GM20000 (cell line): ENCODE results near the gene SLC26A2.

ENCODE experiments used
- DNase-seq: peaks from one replicate; pipeline ENCODE4 v3.0.0; 2012; ENCODE audit warnings: low spot score
- CTCF ChIP-seq: IDR thresholded peaks from 2 replicates; pipeline ENCODE4 v1.5.1; 2012; ENCODE audit warnings: mild to moderate bottlenecking, control low read depth; ENCODE audit errors: extremely low read depth, missing control alignments

The SLC26A2 gene

GRCh38 chr5:149993471-149993870 is 32.9 kb downstream of the SLC26A2 start:
- no peak for DNase-seq
- TF ChIP-seq CTCF: no peak

- no peak for TF ChIP-seq CTCF
- no peak for DNase-seq
Measured at GRCh38 chr5:149995385-149996204, 35.0 kb downstream of the SLC26A2 start.

- TF ChIP-seq CTCF: no peak
- no peak for DNase-seq
Measured at GRCh38 chr5:149996205-149996890, 35.8 kb downstream of the SLC26A2 start.

GRCh38 chr5:149998281-149998680 is 37.7 kb downstream of the SLC26A2 start:
- no peak for DNase-seq
- no peak for TF ChIP-seq CTCF

GRCh38 chr5:149999359-149999758 is 38.8 kb downstream of the SLC26A2 start:
- DNase-seq: no peak
- TF ChIP-seq CTCF: no peak

GRCh38 chr5:149999866-150000255 is 39.3 kb downstream of the SLC26A2 start:
- no peak for TF ChIP-seq CTCF
- no peak for DNase-seq

GRCh38 chr5:150000256-150000989 is 39.9 kb downstream of the SLC26A2 start, which contains the start of the genes HMGXB3 and TIGD6:
TSS of gene HMGXB3 (plus strand) at chr5:150000739. CDS start at chr5:150004853, 4,114 bp downstream.
TSS of gene TIGD6 (minus strand) at chr5:150000654. CDS start at chr5:149996348, 4,306 bp downstream.
- DNase-seq: peak; percentile 95
- no peak for TF ChIP-seq CTCF
